Measurements from ENCODE around the gene ADAMTS2.

- TF ChIP-seq CHD1 (IDR thresholded peaks at IDR 0.05; ENCODE audit: low read depth, low read length) (no peak), CTCF (conservative IDR thresholded peaks at IDR 0.05; ENCODE audit: low read depth, low read length) (no peak), NFE2L2 (IDR thresholded peaks at IDR 0.05; ENCODE audit: low read depth, low read length) (no peak), RAD21 (IDR thresholded peaks at IDR 0.05; ENCODE audit: low read length) (no peak), POLR2A (IDR thresholded peaks at IDR 0.05; ENCODE audit: low read depth, low read length) (no peak), MXI1 (IDR thresholded peaks at IDR 0.05; ENCODE audit: borderline replicate concordance, low read depth, low read length) (no peak), BHLHE40 (IDR thresholded peaks at IDR 0.05; ENCODE audit: low read depth, low read length) (no peak)
Measured at GRCh38 chr5:179275381-179275878, 69.8 kb downstream of the ADAMTS2 start.
